GM12875 (cell line): Measurements from ENCODE around the gene WDPCP.

Experiments used
- H3K4me3 ChIP-seq: one replicate; pipeline ENCODE4 v1.5.1; 2011; ENCODE audit warnings: low read depth, low read length, control low read depth
- CTCF ChIP-seq: IDR thresholded peaks from 2 replicates; pipeline ENCODE4 v1.5.1; 2011; ENCODE audit warnings: low read depth, mild to moderate bottlenecking, control low read depth, inconsistent platforms, low read length, moderate library complexity, borderline replicate concordance; ENCODE audit not compliant: insufficient read depth

The WDPCP gene

DNA sequence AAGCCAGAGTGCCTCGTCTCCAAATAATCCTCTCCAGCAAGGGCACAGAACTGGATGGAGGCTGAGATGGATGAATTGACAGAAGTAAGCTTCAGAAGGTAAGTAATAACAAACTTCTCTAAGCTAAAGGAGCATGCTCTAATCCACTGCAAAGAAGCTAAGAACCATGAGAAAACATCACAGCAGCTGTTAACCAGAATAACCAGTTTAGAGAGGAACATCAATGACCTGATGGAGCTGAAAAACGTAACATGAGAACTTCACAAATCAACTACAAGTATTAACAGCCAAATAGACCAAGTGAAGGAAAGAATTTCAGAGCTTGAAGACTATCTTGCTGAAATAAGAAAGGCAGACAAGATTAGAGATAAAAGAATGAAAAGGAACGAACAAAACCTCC, 32.3 kb downstream of the WDPCP start:
- TF ChIP-seq CTCF, result no peak
- H3K4me3 ChIP-seq, result no peak overlapping the region

DNA sequence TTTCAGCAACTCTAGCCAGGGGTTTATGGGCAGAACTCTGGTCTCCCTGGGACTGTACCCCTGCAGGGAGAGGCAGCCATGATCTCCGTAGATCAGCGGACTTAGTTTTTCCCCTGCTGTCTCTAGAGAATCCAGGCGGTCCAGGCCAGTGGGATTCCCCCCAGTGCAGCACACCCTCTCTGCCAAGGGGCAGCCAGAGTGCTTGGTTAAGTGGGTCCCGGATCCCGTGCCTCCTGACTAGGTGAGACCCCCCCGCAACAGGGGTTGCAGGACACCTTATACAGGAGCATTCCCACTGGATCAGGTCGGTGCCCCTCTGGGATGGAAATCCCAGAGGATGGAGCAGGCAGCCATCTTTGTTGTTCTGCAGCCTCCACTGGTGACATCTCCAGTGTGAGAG, 33.0 kb downstream of the WDPCP start:
- H3K4me3 ChIP-seq, result no peak overlapping the region
- TF ChIP-seq CTCF, result no peak

GRCh38 chr2:63553049-63553448, 35.2 kb downstream of the WDPCP start:
- TF ChIP-seq CTCF, result no peak
- no peak overlapping the region for H3K4me3 ChIP-seq

DNA sequence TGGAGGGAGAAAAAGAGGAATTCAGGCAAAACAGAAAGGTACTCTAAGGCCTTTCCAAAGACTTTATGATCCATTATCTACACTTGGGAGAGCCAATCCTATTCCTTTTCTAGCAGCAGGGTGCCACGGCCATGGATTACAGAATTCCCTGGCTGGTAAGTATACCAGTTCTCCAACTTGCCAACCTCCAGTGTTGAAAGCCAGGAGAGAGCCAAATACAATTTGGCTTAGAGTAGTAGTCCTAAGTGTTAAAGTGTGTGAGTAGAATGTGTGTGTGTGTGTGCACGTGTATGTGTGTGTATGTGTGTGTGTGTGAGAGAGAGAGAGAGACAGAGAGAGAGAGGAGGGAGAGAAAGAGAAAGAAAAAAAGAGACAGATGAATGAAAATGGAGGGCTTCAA, 43.3 kb downstream of the WDPCP start:
- no peak for TF ChIP-seq CTCF

GRCh38 chr2:63544017-63544627, 44.2 kb downstream of the WDPCP start:
- peak; percentile 28; the same call in 1 of the 2 replicates for TF ChIP-seq CTCF
- no peak overlapping the region for H3K4me3 ChIP-seq

More for the DNA sequence above, 43.3 kb downstream of the WDPCP start:
- no peak overlapping the region for H3K4me3 ChIP-seq

DNA sequence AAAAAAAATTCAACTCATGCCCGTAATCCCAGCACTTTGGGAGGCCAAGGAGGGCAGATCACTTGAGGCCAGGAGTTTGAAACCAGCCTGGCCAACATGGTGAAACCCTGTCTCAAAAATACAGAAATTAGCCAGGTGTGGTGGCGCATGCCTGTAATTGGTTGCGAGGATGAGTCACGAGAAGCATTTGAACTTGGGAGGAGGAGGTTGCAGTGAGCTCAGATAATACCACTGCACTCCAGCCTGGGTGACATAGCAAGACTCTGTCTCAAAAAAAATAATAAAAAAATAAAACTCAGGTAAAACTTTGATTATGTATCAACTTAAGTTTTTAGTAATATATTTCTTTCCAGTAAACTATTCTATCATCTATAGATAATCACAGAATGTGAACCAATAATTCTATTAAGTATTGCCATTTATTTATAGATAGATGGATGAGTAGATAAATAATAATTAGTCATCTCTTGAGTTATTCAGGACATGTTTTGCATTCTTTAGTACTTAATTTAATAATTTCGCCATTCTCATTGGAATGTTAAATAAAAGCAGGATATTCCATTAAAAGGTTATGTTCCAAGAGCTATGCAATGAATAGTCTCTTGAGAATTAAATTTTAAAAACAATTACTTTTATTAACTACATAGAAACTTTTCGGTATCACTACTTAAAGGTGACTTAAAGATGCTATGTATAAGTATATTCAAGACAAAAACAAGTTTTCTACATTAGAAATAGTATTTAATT, 48.7 kb downstream of the WDPCP start:
- no peak overlapping the region for H3K4me3 ChIP-seq
- TF ChIP-seq CTCF, result no peak

- no peak overlapping the region for H3K4me3 ChIP-seq
Measured at GRCh38 chr2:63538390-63538789, 49.9 kb downstream of the WDPCP start.

More at GRCh38 chr2:63538390-63538789, 49.9 kb downstream of the WDPCP start:
- no peak for TF ChIP-seq CTCF
